GM12875 (cell line): ENCODE measurements around the gene GABRR2.

Experiments used
- H3K4me3 ChIP-seq: one replicate; pipeline ENCODE4 v1.5.1; 2011; ENCODE audit warnings: low read depth, low read length, control low read depth
- TF ChIP-seq, protein P1 (sequence below): IDR thresholded peaks from 2 replicates; pipeline ENCODE4 v1.5.1; 2011; ENCODE audit warnings: low read depth, mild to moderate bottlenecking, control low read depth, inconsistent platforms, low read length, moderate library complexity, borderline replicate concordance; ENCODE audit not compliant: insufficient read depth

Gene GABRR2

DNA sequence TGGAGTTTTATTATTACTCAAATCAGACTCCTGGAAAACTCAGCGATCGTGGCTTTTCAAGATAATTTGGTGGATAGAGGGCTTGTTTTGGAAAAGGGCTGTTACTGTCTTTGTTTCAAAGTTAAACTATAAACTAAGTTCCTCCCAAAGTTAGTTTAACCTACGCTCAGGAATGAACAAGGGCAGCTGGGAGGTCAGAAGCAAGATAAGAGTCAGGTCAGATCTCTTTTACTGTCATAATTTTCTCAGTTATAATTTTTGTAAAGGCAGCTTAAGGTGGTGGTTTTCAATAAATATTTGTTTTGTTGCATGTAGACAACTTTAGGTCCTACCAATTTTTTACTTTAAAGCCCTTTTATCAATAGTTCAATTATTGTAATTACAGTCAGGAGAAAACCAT lies 9.2 kb upstream of the GABRR2 start:
- H3K4me3 ChIP-seq = no peak overlapping the region
- TF ChIP-seq, protein P1, sequence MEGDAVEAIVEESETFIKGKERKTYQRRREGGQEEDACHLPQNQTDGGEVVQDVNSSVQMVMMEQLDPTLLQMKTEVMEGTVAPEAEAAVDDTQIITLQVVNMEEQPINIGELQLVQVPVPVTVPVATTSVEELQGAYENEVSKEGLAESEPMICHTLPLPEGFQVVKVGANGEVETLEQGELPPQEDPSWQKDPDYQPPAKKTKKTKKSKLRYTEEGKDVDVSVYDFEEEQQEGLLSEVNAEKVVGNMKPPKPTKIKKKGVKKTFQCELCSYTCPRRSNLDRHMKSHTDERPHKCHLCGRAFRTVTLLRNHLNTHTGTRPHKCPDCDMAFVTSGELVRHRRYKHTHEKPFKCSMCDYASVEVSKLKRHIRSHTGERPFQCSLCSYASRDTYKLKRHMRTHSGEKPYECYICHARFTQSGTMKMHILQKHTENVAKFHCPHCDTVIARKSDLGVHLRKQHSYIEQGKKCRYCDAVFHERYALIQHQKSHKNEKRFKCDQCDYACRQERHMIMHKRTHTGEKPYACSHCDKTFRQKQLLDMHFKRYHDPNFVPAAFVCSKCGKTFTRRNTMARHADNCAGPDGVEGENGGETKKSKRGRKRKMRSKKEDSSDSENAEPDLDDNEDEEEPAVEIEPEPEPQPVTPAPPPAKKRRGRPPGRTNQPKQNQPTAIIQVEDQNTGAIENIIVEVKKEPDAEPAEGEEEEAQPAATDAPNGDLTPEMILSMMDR = no peak

DNA sequence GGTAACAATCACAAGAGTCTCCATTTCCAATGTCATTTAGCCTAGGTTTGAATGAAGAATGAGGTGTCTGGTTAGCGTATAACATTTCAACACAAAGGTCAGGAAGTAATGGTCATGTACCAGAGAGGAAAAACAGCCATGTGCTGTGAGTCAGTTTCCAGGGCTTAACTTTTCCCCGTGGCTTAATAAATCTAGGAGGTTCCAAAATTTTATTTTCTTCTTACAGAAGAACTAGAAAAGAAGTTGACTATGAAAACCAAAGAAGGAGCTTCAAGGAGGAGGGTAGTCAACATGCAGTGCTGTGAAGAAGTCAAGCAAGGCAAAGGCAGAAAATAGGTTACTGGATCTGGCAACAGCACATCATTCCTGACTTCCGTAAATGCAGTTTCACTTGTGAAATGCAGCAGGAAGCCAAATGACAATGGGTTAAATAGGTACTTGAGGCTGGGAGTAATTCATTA lies 8.4 kb upstream of the GABRR2 start:
- TF ChIP-seq, protein P1 = no peak
- H3K4me3 ChIP-seq = no peak overlapping the region

DNA sequence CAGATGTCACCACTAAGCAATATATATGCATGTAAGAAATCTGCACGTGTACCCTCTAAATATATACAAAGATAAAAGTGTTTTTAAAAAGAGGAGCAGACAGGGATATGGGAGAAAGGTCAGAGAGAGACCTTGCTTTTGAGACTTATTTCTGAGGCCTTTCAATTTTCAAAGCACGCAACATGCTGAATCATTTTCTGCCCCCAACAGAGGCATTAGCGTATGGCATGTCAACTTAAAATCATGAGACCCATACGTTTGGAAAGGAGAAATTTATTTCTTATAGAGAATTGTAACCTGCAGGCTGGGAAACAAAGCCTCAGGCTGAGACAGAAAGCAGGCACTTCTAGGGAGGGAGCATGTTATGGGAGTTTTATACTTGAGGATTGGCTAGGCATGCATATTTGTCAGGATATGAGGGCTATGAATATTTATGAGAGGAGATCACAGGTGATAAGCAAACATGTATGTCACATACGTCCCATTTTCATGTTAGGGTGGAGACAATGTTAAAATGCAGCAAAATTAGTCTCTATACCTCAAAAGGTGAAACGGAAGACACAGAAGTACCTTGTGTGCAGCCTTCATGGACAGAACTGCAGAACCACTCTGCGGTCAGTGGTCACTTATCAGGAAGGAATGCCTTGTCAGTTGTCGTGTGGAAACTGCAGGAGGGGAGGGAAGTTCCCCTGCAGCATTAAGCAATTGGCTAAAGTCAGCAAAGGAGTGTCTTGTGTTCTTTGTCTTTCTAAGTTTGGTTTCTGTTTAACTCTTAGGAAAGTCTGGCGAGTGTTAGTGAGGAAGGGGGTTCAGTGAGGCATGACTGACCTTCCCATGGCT lies 6.3 kb upstream of the GABRR2 start:
- H3K4me3 ChIP-seq = no peak overlapping the region
- TF ChIP-seq, protein P1 = no peak

DNA sequence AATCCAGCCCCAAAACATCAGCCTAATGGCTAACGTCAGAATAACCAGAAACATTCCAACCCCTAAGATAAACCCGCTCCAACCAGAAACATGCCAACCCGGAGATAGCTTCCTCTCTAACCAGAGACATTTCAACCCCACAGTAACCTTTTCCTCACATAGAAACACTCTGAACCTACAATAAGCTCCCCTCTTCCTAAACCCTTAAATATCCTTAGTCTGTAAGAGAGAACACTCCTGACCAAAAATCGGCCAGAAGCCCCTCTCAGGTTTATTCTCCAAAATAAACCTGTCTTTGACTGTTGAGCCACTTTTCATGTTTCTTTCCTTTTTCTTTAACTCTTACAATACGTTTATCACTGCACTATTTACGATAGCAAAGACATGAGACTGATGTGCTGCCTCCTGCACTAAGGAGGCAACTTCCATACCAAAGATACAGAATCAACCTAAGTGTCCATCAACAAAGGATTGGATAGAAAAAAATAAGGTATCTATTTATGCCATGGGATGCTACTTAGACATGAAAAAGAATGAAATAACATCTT lies 5.0 kb upstream of the GABRR2 start:
- H3K4me3 ChIP-seq = no peak overlapping the region
- TF ChIP-seq, protein P1 = no peak

DNA sequence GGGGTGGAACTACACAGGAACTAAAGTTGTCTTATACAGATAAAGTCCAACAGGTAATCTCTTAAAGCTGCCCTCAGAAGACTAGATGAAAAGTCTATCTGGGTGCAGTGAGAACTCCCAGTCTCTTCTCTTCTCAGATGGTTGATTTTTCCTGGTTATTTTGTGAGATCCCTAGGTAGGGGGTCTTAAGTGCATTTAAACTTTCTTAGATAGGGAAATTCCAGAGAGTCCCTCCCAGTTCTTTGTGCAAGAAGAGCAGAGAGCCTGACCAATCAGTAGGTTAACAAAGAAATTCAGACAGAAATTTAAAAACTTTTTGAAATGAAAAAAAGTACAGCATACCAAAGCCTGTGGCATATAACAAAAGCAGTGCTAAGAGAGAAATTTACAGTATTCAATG lies 2.0 kb upstream of the GABRR2 start:
- TF ChIP-seq, protein P1 = no peak
- no peak overlapping the region for H3K4me3 ChIP-seq

DNA sequence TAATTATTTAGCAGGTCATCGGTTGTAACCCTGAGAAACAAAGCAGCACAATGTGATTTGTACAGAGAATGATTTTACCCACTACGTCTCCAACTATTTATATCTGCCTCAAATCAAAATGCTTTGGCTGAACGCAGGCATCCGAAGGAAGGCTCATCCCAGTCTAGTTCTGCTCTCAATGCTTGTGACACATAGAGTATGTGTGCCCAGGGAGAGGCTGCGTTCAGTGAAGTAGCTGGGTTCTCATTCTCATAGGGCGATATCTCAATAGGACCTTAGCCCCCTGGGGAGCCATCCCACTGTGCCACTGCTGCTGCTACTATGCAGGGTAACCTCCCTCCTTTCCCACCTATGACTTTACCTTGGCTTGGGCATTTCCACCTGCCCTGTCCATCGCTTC lies 407 bp downstream of the GABRR2 start:
- TF ChIP-seq, protein P1 = no peak
- H3K4me3 ChIP-seq = no peak overlapping the region

DNA sequence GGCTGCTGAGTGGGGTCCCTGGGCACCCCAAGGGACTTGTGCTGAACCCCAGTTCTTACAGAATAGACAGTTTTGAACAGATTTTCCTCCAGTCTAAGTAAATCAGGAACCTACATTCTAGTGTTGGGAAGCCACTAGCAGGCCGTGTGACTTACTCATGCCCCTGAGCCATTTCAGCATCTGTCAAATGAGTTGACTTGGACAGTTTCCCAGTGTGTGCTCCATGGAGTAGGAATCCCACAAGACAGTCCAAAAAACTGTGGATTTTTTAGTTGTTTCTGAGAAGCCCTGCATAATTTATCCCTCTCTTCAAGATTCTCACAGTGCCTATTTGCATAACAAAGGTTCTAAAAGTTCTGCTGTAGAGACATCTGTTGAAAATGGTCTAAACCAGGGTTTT lies 2.1 kb downstream of the GABRR2 start:
- TF ChIP-seq, protein P1 = no peak

More for the DNA sequence above, 2.1 kb downstream of the GABRR2 start:
- no peak overlapping the region for H3K4me3 ChIP-seq
